Trophoblast cell (in vitro differentiated cells and primary cell): ENCODE results near the gene ORC6.

ENCODE experiments used
- DNase-seq, 2 donors: peaks; one replicate each; pipeline ENCODE4 v3.0.0-alpha.2; 2016
- H2AFZ ChIP-seq: 2 replicates; pipeline ENCODE4 v1.6.1; 2013; ENCODE audit warnings: low read length, moderate library complexity, mild to moderate bottlenecking; ENCODE audit not compliant: insufficient read depth, poor library complexity
- H2AK5ac ChIP-seq: 2 replicates; pipeline ENCODE4 v1.6.1; 2013; ENCODE audit warnings: mild to moderate bottlenecking, low read length
- H2BK120ac ChIP-seq: 2 replicates; pipeline ENCODE4 v1.6.1; 2013; ENCODE audit warnings: low read length, mild to moderate bottlenecking, moderate library complexity; ENCODE audit not compliant: insufficient read depth, poor library complexity
- H2BK12ac ChIP-seq: 2 replicates; pipeline ENCODE4 v1.6.1; 2013; ENCODE audit warnings: mild to moderate bottlenecking, low read length, moderate library complexity
- H2BK5ac ChIP-seq: 2 replicates; pipeline ENCODE4 v1.6.1; 2013; ENCODE audit warnings: low read length, low read depth, moderate library complexity, mild to moderate bottlenecking; ENCODE audit not compliant: poor library complexity
- H3K14ac ChIP-seq: 2 replicates; pipeline ENCODE4 v1.6.1; 2013; ENCODE audit warnings: mild to moderate bottlenecking, low read length
- H3K18ac ChIP-seq: 2 replicates; pipeline ENCODE4 v1.6.1; 2013; ENCODE audit warnings: mild to moderate bottlenecking, low read length
- H3K23ac ChIP-seq: 2 replicates; pipeline ENCODE4 v1.6.1; 2013; ENCODE audit warnings: low read length
- H3K27ac ChIP-seq: 2 replicates; pipeline ENCODE4 v1.5.1; 2013; ENCODE audit warnings: low read depth, mild to moderate bottlenecking, inconsistent platforms, low read length, moderate library complexity
- H3K27me3 ChIP-seq: 2 replicates; pipeline ENCODE4 v1.6.1; 2013; ENCODE audit warnings: inconsistent platforms, mild to moderate bottlenecking, low read length, moderate library complexity; ENCODE audit not compliant: insufficient read depth
- H3K36me3 ChIP-seq, 2 experiments: 1 replicate in 1 of 2; 2 replicates in 1 of 2; pipeline ENCODE4 v1.6.1; 2013; ENCODE audit warnings: low read length in 2 of 2, mild to moderate bottlenecking in 2 of 2, moderate library complexity in 1 of 2; ENCODE audit not compliant: insufficient read depth in 2 of 2, control insufficient read depth in 1 of 2
- H3K4ac ChIP-seq: 2 replicates; pipeline ENCODE4 v1.6.1; 2013; ENCODE audit warnings: low read depth, mild to moderate bottlenecking, low read length, moderate library complexity
- H3K4me1 ChIP-seq, 2 experiments: 1 replicate in 1 of 2; 2 replicates in 1 of 2; pipeline ENCODE4 v1.6.1; 2013; ENCODE audit warnings: low read length in 2 of 2, mild to moderate bottlenecking in 2 of 2, moderate library complexity in 1 of 2; ENCODE audit not compliant: insufficient read depth in 2 of 2, control insufficient read depth in 1 of 2
- H3K4me2 ChIP-seq: 2 replicates; pipeline ENCODE4 v1.6.1; 2013; ENCODE audit warnings: inconsistent platforms, mild to moderate bottlenecking, low read length, moderate library complexity
- H3K4me3 ChIP-seq: 2 replicates; pipeline ENCODE4 v1.5.1; 2013; ENCODE audit warnings: mild to moderate bottlenecking, low read depth, low read length, inconsistent platforms
- H3K79me1 ChIP-seq: one replicate; pipeline ENCODE4 v1.6.1; 2013; ENCODE audit warnings: low read length
- H3K79me2 ChIP-seq: 2 replicates; pipeline ENCODE4 v1.6.1; 2013; ENCODE audit warnings: low read length, mild to moderate bottlenecking; ENCODE audit not compliant: control insufficient read depth, insufficient read depth, poor library complexity
- H3K9ac ChIP-seq: 2 replicates; pipeline ENCODE4 v1.6.1; 2013; ENCODE audit warnings: mild to moderate bottlenecking, low read length
- H3K9me3 ChIP-seq: 2 replicates; pipeline ENCODE4 v1.6.1; 2013; ENCODE audit warnings: low read depth, mild to moderate bottlenecking, control low read depth, inconsistent platforms, low read length; ENCODE audit not compliant: insufficient read depth
- H4K12ac ChIP-seq: 2 replicates; pipeline ENCODE4 v1.6.1; 2013; ENCODE audit warnings: low read depth, mild to moderate bottlenecking, low read length, moderate library complexity
- H4K8ac ChIP-seq: 2 replicates; pipeline ENCODE4 v1.6.1; 2013; ENCODE audit warnings: low read depth, mild to moderate bottlenecking, low read length, moderate library complexity
- H4K91ac ChIP-seq: one replicate; pipeline ENCODE4 v1.6.1; 2013; ENCODE audit warnings: low read depth, mild to moderate bottlenecking, low read length, moderate library complexity
- WGBS: extraction: QIAGEN DNeasy Blood & Tissue Kit; methylation state at CpG from one replicate; pipeline ENCODE4 v1.1.7; 2013; ENCODE audit warnings: missing lambda C conversion rate; ENCODE audit not compliant: insufficient read length, insufficient coverage; ENCODE audit errors: extremely low coverage; 5-methylcytosine and 5-hydroxymethylcytosine counted together

The ORC6 gene

DNA sequence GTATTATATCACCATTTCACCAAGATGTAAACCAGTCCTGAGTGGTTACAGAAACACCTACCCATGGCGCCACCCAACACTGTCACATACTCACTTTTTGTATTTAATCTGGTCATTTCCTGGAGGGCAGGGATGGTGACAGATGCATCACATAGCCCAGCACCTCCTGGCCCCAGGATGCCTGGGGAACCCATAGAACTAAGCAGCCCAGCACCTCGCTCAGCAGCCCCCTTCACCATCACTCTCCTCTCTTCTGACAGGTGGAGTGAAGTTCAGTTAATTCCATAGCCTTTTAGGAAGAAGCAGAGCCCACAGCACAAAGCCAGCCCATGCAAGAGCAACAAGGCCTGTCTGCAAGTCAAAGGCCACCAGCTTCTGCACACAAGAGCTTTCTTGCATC, 31.2 kb downstream of the ORC6 start:
- Histone ChIP-seq H3K4me3 (no peak overlapping the region), H2AK5ac (no peak overlapping the region), H2BK12ac (no peak overlapping the region), H3K9ac (no peak overlapping the region), H3K79me2 (no peaks in the 10 kb centered on the region), H2BK5ac (no peak overlapping the region), H3K23ac (no peak overlapping the region), H3K9me3 (no peaks in the 10 kb centered on the region), H4K12ac (no peak overlapping the region), H3K4me2 (no peak overlapping the region), H3K36me3 (peaks cover 0 to 3% of the 10 kb centered on the region in 2 experiments), H3K14ac (no peak overlapping the region), H3K79me1 (no peaks in the 10 kb centered on the region), H3K4ac (no peak overlapping the region), H3K18ac (no peak overlapping the region), H3K4me1 (no peaks in the 10 kb centered on the region), H2BK120ac (no peak overlapping the region), H4K8ac (no peak overlapping the region), H4K91ac (no peak overlapping the region), H3K27me3 (no peaks in the 10 kb centered on the region), H3K27ac (no peak overlapping the region), H2AFZ (no peak overlapping the region)
- WGBS, result no CpG with 5 or more reads among the region's 2 CpGs
- DNase-seq, result no peak

DNA sequence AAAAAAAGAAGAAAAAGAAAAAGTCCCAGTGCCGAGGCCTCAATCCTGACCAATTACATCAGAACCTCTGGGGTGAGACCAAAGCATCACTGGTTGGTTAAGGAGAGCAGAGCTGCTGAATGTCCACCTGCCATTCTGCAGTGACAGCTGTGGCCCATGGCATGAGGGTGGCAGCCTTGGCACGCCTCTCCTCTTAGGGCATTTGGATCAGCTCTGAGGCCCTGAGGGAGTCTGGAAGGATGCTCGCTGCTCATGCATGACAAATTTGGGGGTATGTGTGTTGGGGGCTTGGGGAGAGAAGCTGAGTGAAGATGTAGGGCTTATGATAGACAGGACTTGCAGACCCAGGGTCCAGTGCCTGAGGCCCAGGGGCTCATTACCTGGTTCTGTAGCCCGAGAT, 32.4 kb downstream of the ORC6 start:
- H3K4me1 ChIP-seq, result peaks cover 0 to under 1% of the 10 kb centered on the region in 2 experiments
- peaks cover 0 to 3% of the 10 kb centered on the region in 2 experiments for H3K36me3 ChIP-seq
- H2BK12ac ChIP-seq, result no peak overlapping the region
- H4K8ac ChIP-seq, result no peak overlapping the region
- no peak overlapping the region for H3K27ac ChIP-seq
- H3K79me2 ChIP-seq, result no peaks in the 10 kb centered on the region
- H2AK5ac ChIP-seq, result no peak overlapping the region
- no peak overlapping the region for H2BK120ac ChIP-seq
- no peak overlapping the region for H2AFZ ChIP-seq
- DNase-seq, result no peak
- no CpG with 5 or more reads among the region's 4 CpGs for WGBS
- H3K4me2 ChIP-seq, result no peak overlapping the region
- H3K4me3 ChIP-seq, result no peak overlapping the region
- no peak overlapping the region for H3K9ac ChIP-seq
- H2BK5ac ChIP-seq, result no peak overlapping the region
- H3K18ac ChIP-seq, result no peak overlapping the region
- H4K12ac ChIP-seq, result no peak overlapping the region
- no peak overlapping the region for H3K4ac ChIP-seq
- no peaks in the 10 kb centered on the region for H3K79me1 ChIP-seq
- H3K23ac ChIP-seq, result no peak overlapping the region
- H3K27me3 ChIP-seq, result no peaks in the 10 kb centered on the region
- no peaks in the 10 kb centered on the region for H3K9me3 ChIP-seq
- no peak overlapping the region for H4K91ac ChIP-seq
- no peak overlapping the region for H3K14ac ChIP-seq

DNA sequence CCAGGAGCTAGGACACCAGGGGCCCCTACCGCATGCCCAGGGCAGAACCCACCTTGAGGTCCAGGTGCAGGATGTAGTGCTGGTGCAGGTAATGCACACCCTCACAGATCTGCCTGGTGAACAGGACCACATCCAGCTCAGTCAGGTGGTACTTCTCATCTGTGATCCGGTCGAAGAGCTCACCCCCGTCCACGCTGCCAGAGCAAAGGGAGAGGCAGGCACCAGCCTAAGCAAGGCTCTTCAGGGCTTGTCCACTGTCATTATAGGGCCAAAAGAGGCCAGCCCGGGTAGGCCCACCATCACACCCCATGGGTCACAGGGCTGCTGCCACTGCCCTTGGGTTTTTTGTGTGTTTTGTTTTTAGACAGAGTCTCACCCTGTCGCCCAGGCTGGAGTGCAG, 37.7 kb downstream of the ORC6 start:
- H3K4me1 ChIP-seq, result peaks cover 3 to 15% of the 10 kb centered on the region in 2 experiments
- no peaks in the 10 kb centered on the region for H3K9me3 ChIP-seq
- H3K27me3 ChIP-seq, result no peaks in the 10 kb centered on the region
- WGBS, result no CpG with 5 or more reads among the region's 7 CpGs
- H3K4me2 ChIP-seq, result no peak overlapping the region
- no peak overlapping the region for H3K18ac ChIP-seq
- no peak for DNase-seq
- no peak overlapping the region for H2BK5ac ChIP-seq
- H3K4me3 ChIP-seq, result no peak overlapping the region
- no peak overlapping the region for H3K4ac ChIP-seq
- no peak overlapping the region for H4K12ac ChIP-seq
- peak overlapping the region; percentile 12 for H2AK5ac ChIP-seq
- no peak overlapping the region for H3K9ac ChIP-seq
- no peak overlapping the region for H3K23ac ChIP-seq
- no peak overlapping the region for H2AFZ ChIP-seq
- peaks cover 3 to 5% of the 10 kb centered on the region in 2 experiments for H3K36me3 ChIP-seq
- no peak overlapping the region for H4K8ac ChIP-seq
- H4K91ac ChIP-seq, result peak overlapping the region; percentile 26
- no peak overlapping the region for H3K14ac ChIP-seq
- H2BK12ac ChIP-seq, result no peak overlapping the region
- H3K79me2 ChIP-seq, result no peaks in the 10 kb centered on the region
- peak overlapping the region; percentile 79 for H2BK120ac ChIP-seq
- no peak overlapping the region for H3K27ac ChIP-seq
- H3K79me1 ChIP-seq, result no peaks in the 10 kb centered on the region

DNA sequence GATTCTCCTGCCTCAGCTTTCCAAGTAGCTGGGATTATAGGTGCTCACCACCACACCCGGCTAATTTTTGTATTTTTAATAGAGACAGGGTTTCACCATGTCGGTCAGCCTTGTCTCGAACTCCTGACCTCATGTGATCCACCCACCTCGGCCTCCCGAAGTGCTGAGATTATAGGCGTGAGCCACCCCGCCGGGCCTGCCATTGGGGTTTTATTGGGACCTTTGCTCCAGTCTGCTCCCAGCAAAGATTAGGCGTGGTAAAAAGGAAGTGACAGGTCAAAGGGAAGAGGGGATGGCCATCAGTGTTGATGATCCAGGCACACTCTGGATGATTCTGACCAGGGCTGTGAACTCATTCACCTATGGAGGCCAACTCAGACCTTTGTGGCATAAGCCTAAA, 38.2 kb downstream of the ORC6 start:
- H2BK12ac ChIP-seq, result no peak overlapping the region
- H3K27ac ChIP-seq, result no peak overlapping the region
- H3K4ac ChIP-seq, result no peak overlapping the region
- no peak overlapping the region for H4K12ac ChIP-seq
- no peaks in the 10 kb centered on the region for H3K27me3 ChIP-seq
- no peak overlapping the region for H3K9ac ChIP-seq
- no peak overlapping the region for H2AFZ ChIP-seq
- H4K91ac ChIP-seq, result no peak overlapping the region
- no peak overlapping the region for H2BK120ac ChIP-seq
- H3K4me3 ChIP-seq, result no peak overlapping the region
- no peak overlapping the region for H2AK5ac ChIP-seq
- H4K8ac ChIP-seq, result no peak overlapping the region
- H3K9me3 ChIP-seq, result no peaks in the 10 kb centered on the region
- no CpG with 5 or more reads among the region's 9 CpGs for WGBS
- peaks cover 3 to 5% of the 10 kb centered on the region in 2 experiments for H3K36me3 ChIP-seq
- DNase-seq, result no peak
- H2BK5ac ChIP-seq, result no peak overlapping the region
- no peak overlapping the region for H3K18ac ChIP-seq
- H3K14ac ChIP-seq, result no peak overlapping the region
- H3K4me1 ChIP-seq, result peaks cover 3 to 15% of the 10 kb centered on the region in 2 experiments
- no peak overlapping the region for H3K4me2 ChIP-seq
- H3K79me2 ChIP-seq, result no peaks in the 10 kb centered on the region
- no peaks in the 10 kb centered on the region for H3K79me1 ChIP-seq
- no peak overlapping the region for H3K23ac ChIP-seq
